HepG2 (cell line): ENCODE data around the gene GNAI2. TPM values are rescaled to one million over a fixed set of nuclear protein-coding genes. Genes with fewer than 3 reads are reported as not detected.
A peak's percentile ranks its signal among the peaks of the same experiment; 100 is the strongest.

Source experiments
- AFF4 ChIP-seq: sonication (generic); formaldehyde crosslinking; IDR thresholded peaks from 2 replicates; pipeline ENCODE4 v1.4.0; 2020; ENCODE audit warnings: missing genetic modification reagents
- E2F5 ChIP-seq: sonication (generic); formaldehyde crosslinking; conservative IDR thresholded peaks from 2 replicates; pipeline ENCODE4 v1.4.0; 2020; ENCODE audit warnings: missing genetic modification reagents
- ELF3 ChIP-seq: IDR thresholded peaks from 2 replicates; pipeline ENCODE4 v1.6.1; 2016; ENCODE audit warnings: missing genetic modification reagents, missing compliant biosample characterization
- FUBP1 ChIP-seq: sonication (generic); formaldehyde crosslinking; IDR thresholded peaks from 2 replicates; pipeline ENCODE4 v1.5.1; 2020; ENCODE audit warnings: missing genetic modification reagents, mild to moderate bottlenecking, borderline replicate concordance
- HIVEP1 ChIP-seq: sonication (generic); formaldehyde crosslinking; IDR thresholded peaks from 2 replicates; pipeline ENCODE4 v1.4.0; 2020; ENCODE audit warnings: mild to moderate bottlenecking, missing genetic modification reagents
- IRF2 ChIP-seq: IDR thresholded peaks from 2 replicates; pipeline ENCODE4 v1.6.1; 2018; ENCODE audit warnings: missing genetic modification reagents, missing compliant biosample characterization
- IRF9 ChIP-seq: sonication (generic); formaldehyde crosslinking; IDR thresholded peaks from 2 replicates; pipeline ENCODE4 v1.8.0; 2022; ENCODE audit warnings: missing genetic modification reagents, mild to moderate bottlenecking, borderline replicate concordance
- KDM5B ChIP-seq: sonication (generic); formaldehyde crosslinking; IDR thresholded peaks from 2 replicates; pipeline ENCODE4 v1.4.0; 2020; ENCODE audit warnings: missing genetic modification reagents, mild to moderate bottlenecking, borderline replicate concordance
- KLF12 ChIP-seq: sonication (generic); formaldehyde crosslinking; IDR thresholded peaks from 2 replicates; pipeline ENCODE4 v1.4.0; 2020; ENCODE audit warnings: missing genetic modification reagents, borderline replicate concordance
- KLF16 ChIP-seq, 2 experiments: sonication (generic) in 1 of 2; formaldehyde crosslinking in 1 of 2; IDR thresholded peaks; 2 replicates each; pipeline versions ENCODE4 v1.6.1 to v1.8.0; 2016 to 2023; ENCODE audit warnings: missing genetic modification reagents in 2 of 2, missing compliant biosample characterization in 1 of 2
- MYC ChIP-seq: sonication (generic); formaldehyde crosslinking; IDR thresholded peaks from 2 replicates; pipeline ENCODE4 v1.9.0; 2021; ENCODE audit warnings: missing genetic modification reagents, borderline replicate concordance
- NCOA2 ChIP-seq: sonication (generic); formaldehyde crosslinking; IDR thresholded peaks from 2 replicates; pipeline ENCODE4 v1.8.0; 2022; ENCODE audit warnings: inconsistent platforms
- PHF21A ChIP-seq: sonication (generic); formaldehyde crosslinking; IDR thresholded peaks from 2 replicates; pipeline ENCODE4 v1.5.0; 2020; ENCODE audit warnings: mild to moderate bottlenecking, missing genetic modification reagents
- SP2 ChIP-seq: sonication (generic); formaldehyde crosslinking; IDR thresholded peaks from 2 replicates; pipeline ENCODE4 v1.5.1; 2020; ENCODE audit warnings: mild to moderate bottlenecking, missing genetic modification reagents
- SP4 ChIP-seq: sonication (generic); formaldehyde crosslinking; IDR thresholded peaks from 2 replicates; pipeline ENCODE4 v1.8.1; 2023; ENCODE audit warnings: mild to moderate bottlenecking, missing genetic modification reagents
- TRAFD1 ChIP-seq: sonication (generic); formaldehyde crosslinking; IDR thresholded peaks from 2 replicates; pipeline ENCODE4 v1.5.1; 2020; ENCODE audit warnings: missing genetic modification reagents, mild to moderate bottlenecking, borderline replicate concordance
- ZFP41 ChIP-seq: sonication (generic); formaldehyde crosslinking; IDR thresholded peaks from 2 replicates; pipeline ENCODE4 v1.4.0; 2020; ENCODE audit warnings: mild to moderate bottlenecking, missing genetic modification reagents, borderline replicate concordance
- ZNF160 ChIP-seq: sonication (generic); formaldehyde crosslinking; IDR thresholded peaks from 2 replicates; pipeline ENCODE4 v1.8.0; 2022; ENCODE audit warnings: mild to moderate bottlenecking, inconsistent platforms, missing genetic modification reagents
- ZNF331 ChIP-seq: sonication (generic); formaldehyde crosslinking; IDR thresholded peaks from 2 replicates; pipeline ENCODE4 v1.4.0; 2020; ENCODE audit warnings: missing genetic modification reagents
- ZNF777 ChIP-seq: sonication (generic); formaldehyde crosslinking; IDR thresholded peaks from 2 replicates; pipeline ENCODE4 v1.4.0; 2020; ENCODE audit warnings: missing genetic modification reagents
- polyA plus RNA-seq, 8 experiments: library from polyadenylated mRNA; depleted of rRNA in 3 of 8; stranded (reverse) in 7 of 8; unstranded in 1 of 8; fragments of >200 nt; fragmentation: Illumina TruSeq in 4 of 8; extraction: Trizol in 4 of 8; gene quantifications; 2 replicates each; pipeline versions ENCODE4 v1.2.1 to v1.2.3, GENCODE V29; 2011 to 2016; ENCODE audit warnings: low read depth in 4 of 8, missing spikeins in 1 of 8, mixed read lengths in 1 of 8; ENCODE audit not compliant: insufficient read depth in 1 of 8
- total RNA-seq, 5 experiments: library from RNA; depleted of rRNA; stranded (reverse); fragments of >200 nt; fragmentation: Illumina TruSeq; extraction: Trizol; gene quantifications; 2 replicates each; pipeline ENCODE4 v1.2.3, GENCODE V29; 2016; ENCODE audit warnings: low read depth in 1 of 5

Gene GNAI2
- total and polyA plus RNA-seq, 2 of the 13 experiments (the other 11 are each of a cell fraction or from before 2014, with no cell fraction given): 51.1 to 66.2 TPM

GRCh38 chr3:50245831-50246516 is 10.0 kb downstream of the GNAI2 start (continued):
- TF ChIP-seq AFF4 (no peak), FUBP1 (no peak), TRAFD1 (CRISPR knock-in tag) (no peak), ZNF160 (CRISPR knock-in tag) (no peak; the same call in 1 of the 2 replicates), E2F5 (CRISPR knock-in tag) (no peak), ELF3 (CRISPR knock-in tag) (peak; percentile 32; the same call in 1 of the 2 replicates), SP4 (CRISPR knock-in tag) (peak; percentile 40; the same call in 1 of the 2 replicates), PHF21A (CRISPR knock-in tag) (0 out of 2 replicates have a peak, but pooled peaks have one; percentile 26), IRF9 (CRISPR knock-in tag) (0 out of 2 replicates have a peak, but pooled peaks have one; percentile 44), IRF2 (CRISPR knock-in tag) (peak; percentile 76; the same call in 1 of the 2 replicates), ZNF777 (0 out of 2 replicates have a peak, but pooled peaks have one; percentile 41), KLF16 (CRISPR knock-in tag; IDR thresholded peaks at IDR 0.05) (no peak), NCOA2 (CRISPR knock-in tag) (no peak; the same call in 1 of the 2 replicates), MYC (CRISPR knock-in tag) (peak; percentile 62; the same call in 1 of the 2 replicates), SP2 (no peak), ZFP41 (CRISPR knock-in tag) (no peak), KLF12 (0 out of 2 replicates have a peak, but pooled peaks have one; percentile 16), KDM5B (CRISPR knock-in tag) (peak; percentile 43; the same call in 1 of the 2 replicates), HIVEP1 (peak; percentile 72), ZNF331 (CRISPR knock-in tag) (0 out of 2 replicates have a peak, but pooled peaks have one; percentile 24)
